ENCODE results near the gene CROCC. TPM values are rescaled to one million over a fixed set of nuclear protein-coding genes. Genes with fewer than 3 reads are reported as not detected.
A peak's percentile ranks its signal among the peaks of the same experiment; 100 is the strongest.
"Not testable (repeated sequence)": the region's sequence is repeated elsewhere in the genome, so short reads cannot be mapped to it uniquely, and the experiment has no call there.

The CROCC gene
- total RNA-seq, 4 donors from 2014 or later, result 15.2 to 33.1 (median 22.1) TPM

DNA sequence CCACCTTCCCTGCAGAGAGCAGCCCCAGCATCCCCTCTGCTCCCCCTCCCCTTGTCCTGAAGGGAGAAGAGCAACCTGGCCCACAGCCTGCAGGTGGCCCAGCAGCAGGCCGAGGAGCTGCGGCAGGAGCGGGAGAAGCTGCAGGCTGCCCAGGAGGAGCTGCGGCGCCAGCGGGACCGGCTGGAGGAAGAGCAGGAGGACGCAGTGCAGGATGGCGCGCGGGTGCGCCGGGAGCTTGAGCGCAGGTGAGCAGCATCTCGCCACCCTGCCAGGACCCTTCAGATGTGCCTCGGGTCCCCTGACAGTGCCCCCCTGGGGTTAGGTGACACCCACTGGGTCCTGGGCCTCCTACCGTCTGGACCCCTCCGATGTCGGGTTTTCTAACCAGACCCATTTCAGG lies 22.3 kb downstream of the CROCC start:
- 93 to 94% methylated on average over 19 of the region's 19 CpGs for WGBS, 2 donors
- Histone ChIP-seq H3K36me3 (peaks cover 0 to 16% of the 10 kb centered on the region in 2 donors), H3K4me3 (replicated peaks in 1 of 3) (no peak overlapping the region), H3K27me3 (no peaks in the 10 kb centered on the region), H3K9me3 (no peaks in the 10 kb centered on the region), H3K27ac (no peak overlapping the region), H3K4me1 (peaks cover 0 to 12% of the 10 kb centered on the region in 2 donors)
- DNase-seq, result no peak
- TF ChIP-seq POLR2A (IDR thresholded peaks at IDR 0.05), result no peak
- TF ChIP-seq, protein P1, sequence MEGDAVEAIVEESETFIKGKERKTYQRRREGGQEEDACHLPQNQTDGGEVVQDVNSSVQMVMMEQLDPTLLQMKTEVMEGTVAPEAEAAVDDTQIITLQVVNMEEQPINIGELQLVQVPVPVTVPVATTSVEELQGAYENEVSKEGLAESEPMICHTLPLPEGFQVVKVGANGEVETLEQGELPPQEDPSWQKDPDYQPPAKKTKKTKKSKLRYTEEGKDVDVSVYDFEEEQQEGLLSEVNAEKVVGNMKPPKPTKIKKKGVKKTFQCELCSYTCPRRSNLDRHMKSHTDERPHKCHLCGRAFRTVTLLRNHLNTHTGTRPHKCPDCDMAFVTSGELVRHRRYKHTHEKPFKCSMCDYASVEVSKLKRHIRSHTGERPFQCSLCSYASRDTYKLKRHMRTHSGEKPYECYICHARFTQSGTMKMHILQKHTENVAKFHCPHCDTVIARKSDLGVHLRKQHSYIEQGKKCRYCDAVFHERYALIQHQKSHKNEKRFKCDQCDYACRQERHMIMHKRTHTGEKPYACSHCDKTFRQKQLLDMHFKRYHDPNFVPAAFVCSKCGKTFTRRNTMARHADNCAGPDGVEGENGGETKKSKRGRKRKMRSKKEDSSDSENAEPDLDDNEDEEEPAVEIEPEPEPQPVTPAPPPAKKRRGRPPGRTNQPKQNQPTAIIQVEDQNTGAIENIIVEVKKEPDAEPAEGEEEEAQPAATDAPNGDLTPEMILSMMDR (IDR thresholded peaks at IDR 0.05), result no peak
- intact Hi-C loops (cut with DNase I), result no loop called here

- H3K27me3 ChIP-seq; DNase-seq; H3K9me3 ChIP-seq; H3K27ac ChIP-seq; H3K4me3 ChIP-seq (replicated peaks in 1 of 3): not testable (repeated sequence)
- WGBS, 2 donors, result 89 to 100% methylated on average over 2 to 9 of the region's 9 CpGs
- intact Hi-C loops (cut with DNase I), result loop anchor here (5.0 kb wide), 1 partner anchor 328 kb away; no protein-coding TSS in a partner anchor
- H3K36me3 ChIP-seq, result peaks cover 0 to 16% of the 10 kb centered on the region in 2 donors
- peaks cover 0 to 12% of the 10 kb centered on the region in 2 donors for H3K4me1 ChIP-seq
Observed at GRCh38 chr1:16945512-16945911, 23.8 kb downstream of the CROCC start.

- not testable (repeated sequence) for H3K27ac ChIP-seq; DNase-seq; H3K9me3 ChIP-seq; H3K27me3 ChIP-seq; H3K4me3 ChIP-seq (replicated peaks in 1 of 3)
- intact Hi-C loops (cut with DNase I), result loop anchor here (5.0 kb wide), 1 partner anchor 329 kb away; no protein-coding TSS in a partner anchor
- Histone ChIP-seq H3K4me1 (peaks cover 0 to 12% of the 10 kb centered on the region in 2 donors), H3K36me3 (peaks cover 0 to 14% of the 10 kb centered on the region in 2 donors)
- whole genome bisulfite sequencing, 2 donors, result 91 to 92% methylated on average over 13 of the region's 13 CpGs
Observed at GRCh38 chr1:16946185-16946584, 24.5 kb downstream of the CROCC start.

- Histone ChIP-seq H3K4me1 (peaks cover 0 to 12% of the 10 kb centered on the region in 2 donors), H3K27ac (no peak overlapping the region), H3K9me3 (no peaks in the 10 kb centered on the region), H3K36me3 (peaks cover 0 to 11% of the 10 kb centered on the region in 2 donors), H3K4me3 (replicated peaks in 1 of 3) (no peak overlapping the region), H3K27me3 (no peaks in the 10 kb centered on the region)
- no peak for DNase-seq
- 90 to 93% methylated on average over 19 of the region's 19 CpGs for WGBS, 2 donors
- intact Hi-C loops (cut with DNase I), result loop anchor here (5.0 kb wide), 1 partner anchor 329 kb away; no protein-coding TSS in a partner anchor
- TF ChIP-seq POLR2A (IDR thresholded peaks at IDR 0.05), result no peak
- TF ChIP-seq, protein P1 (IDR thresholded peaks at IDR 0.05), result no peak
Observed at GRCh38 chr1:16946646-16947045, 24.9 kb downstream of the CROCC start.

- H3K4me3 ChIP-seq (replicated peaks in 1 of 3); H3K27me3 ChIP-seq; H3K9me3 ChIP-seq: not testable (repeated sequence)
- peak; percentile 98 to 100 for DNase-seq
- WGBS, 2 donors, result 54 to 67% methylated on average over 20 to 26 of the region's 26 CpGs
- H3K4me1 ChIP-seq, result peaks cover 0 to 12% of the 10 kb centered on the region in 2 donors
- peak overlapping the region; percentile 12 to 43 (median 41) for H3K27ac ChIP-seq
- H3K36me3 ChIP-seq, result peaks cover 0 to 11% of the 10 kb centered on the region in 2 donors
- intact Hi-C loops (cut with DNase I), result loop anchor here (5.0 kb wide), 1 partner anchor 331 kb away; no protein-coding TSS in a partner anchor
- TF ChIP-seq, protein P1 (IDR thresholded peaks at IDR 0.05), result peak in 1 of 6 experiments; percentile 6
Observed at GRCh38 chr1:16948282-16948891, 26.7 kb downstream of the CROCC start.

DNA sequence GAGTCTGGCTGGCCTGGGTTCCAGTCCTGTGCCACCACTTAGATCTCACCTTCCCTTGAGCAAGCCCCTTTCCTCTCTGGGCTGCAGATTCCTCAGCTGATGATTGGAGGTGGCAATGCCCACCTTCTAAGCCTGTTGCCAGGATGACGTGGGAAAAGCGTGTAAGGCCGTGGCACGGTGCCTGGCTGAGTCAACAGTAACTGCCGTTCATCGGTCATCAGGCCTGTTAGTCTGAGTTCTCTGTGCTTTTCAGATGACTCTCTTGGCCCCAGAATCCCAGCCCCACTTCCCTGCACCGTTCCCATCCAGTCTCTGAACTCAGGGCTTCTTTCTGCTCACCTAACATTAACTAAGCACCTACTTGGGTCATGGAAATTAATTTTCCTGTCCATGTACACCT lies 27.3 kb downstream of the CROCC start:
- not testable (repeated sequence) for H3K4me3 ChIP-seq (replicated peaks in 1 of 3); H3K9me3 ChIP-seq; H3K27me3 ChIP-seq; DNase-seq
- 69 to 70% methylated on average over 7 of the region's 7 CpGs for WGBS, 2 donors
- H3K36me3 ChIP-seq, result peaks cover 0 to 11% of the 10 kb centered on the region in 2 donors
- intact Hi-C loops (cut with DNase I), result loop anchor here (5.0 kb wide), 1 partner anchor 332 kb away; no protein-coding TSS in a partner anchor
- H3K27ac ChIP-seq, result peak overlapping the region in 1 of 3 donors; percentile 12
- H3K4me1 ChIP-seq, result peaks cover 0 to 12% of the 10 kb centered on the region in 2 donors

DNA sequence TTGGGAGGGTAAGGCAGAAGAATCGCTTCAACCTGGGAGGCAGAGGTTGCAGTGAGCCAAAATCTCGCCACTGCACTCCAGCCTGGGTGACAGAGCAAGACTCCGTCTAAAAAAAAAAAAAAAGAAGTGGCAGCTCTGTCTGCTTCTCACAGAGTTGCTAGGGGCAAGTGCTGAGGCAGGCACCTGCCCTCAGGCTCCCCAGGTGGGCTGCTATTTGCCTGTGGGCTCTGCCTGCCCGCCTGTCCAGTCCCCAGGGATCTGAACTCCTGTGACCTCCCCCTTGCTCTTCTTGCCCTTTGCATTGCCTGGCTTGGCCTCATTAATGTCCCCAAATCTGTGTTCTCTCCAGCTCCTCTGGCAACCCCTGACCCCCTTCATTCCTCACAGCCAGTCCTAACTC lies 30.6 kb downstream of the CROCC start:
- WGBS, 2 donors, result 84 to 92% methylated on average over 4 of the region's 4 CpGs
- H3K27ac ChIP-seq; DNase-seq; H3K9me3 ChIP-seq; H3K27me3 ChIP-seq; H3K4me3 ChIP-seq (replicated peaks in 1 of 3); H3K36me3 ChIP-seq: not testable (repeated sequence)
- intact Hi-C loops (cut with DNase I), result loop anchor here (5.0 kb wide), 1 partner anchor 95 kb away; no protein-coding TSS in a partner anchor
- peaks cover 0 to 12% of the 10 kb centered on the region in 2 donors for H3K4me1 ChIP-seq

All from thyroid gland (tissue), 4 donors.